NCI-H2196 (cell line): ENCODE measurements around the gene ZNF606.

Experiments
- DNase-seq: peaks from one replicate; lab custom pipeline; 2025; ENCODE audit not compliant: unreplicated experiment; lab: John Stamatoyannopoulos, UW

ZNF606 gene

GRCh38 chr19:57934820-57935665 lies 67.6 kb downstream of the ZNF606 start, which contains the start of gene ZNF418:
ZNF418 (minus strand) TSS chr19:57935402; CDS start chr19:57933822, 1,580 bp downstream.
- DNase-seq = no peak

GRCh38 chr19:57927587-57927986 lies 75.0 kb downstream of the ZNF606 start:
- no peak for DNase-seq
